Islet of Langerhans (tissue), 1 donor: ENCODE measurements around the gene C4BPA.

Experiments
- FAIRE-seq: peaks from one replicate; lab custom pipeline; 2011; peaks lifted over from hg19 to GRCh38; lab: Jason Lieb, UNC

The C4BPA gene

GRCh38 chr1:207191061-207191460 lies 87.0 kb downstream of the C4BPA start:
- no peak for FAIRE-seq

- no peak for FAIRE-seq
Measured at GRCh38 chr1:207191776-207192175, 87.7 kb downstream of the C4BPA start.

- FAIRE-seq = no peak
Measured at GRCh38 chr1:207194197-207194596, 90.2 kb downstream of the C4BPA start.
